ENCODE results near the gene ABCG4. TPM values are rescaled to one million over a fixed set of nuclear protein-coding genes. Genes with fewer than 3 reads are reported as not detected.

Gene ABCG4
- total and polyA plus RNA-seq, 9 of the 15 experiments (the other 6 are each of a cell fraction or from before 2014, with no cell fraction given) = 0.03 to 0.11 (median 0.07) TPM; not detected in 4

GRCh38 chr11:119112314-119113020 is 36.4 kb upstream of the ABCG4 start:
- no peak overlapping the region for H2AFZ ChIP-seq (ENCODE audit: low read depth, low read length)
- in situ Hi-C loops (cut with MboI) = no loop called here
- H3K9me3 ChIP-seq (replicated peaks; ENCODE audit: control insufficient read depth, insufficient read depth, low read depth, low read length) = no peaks in the 10 kb centered on the region
- no TSS peak for BruUV-seq (replicated peaks)
- ChIA-PET POLR2A (interaction anchor here (1.0 to 2.6 kb wide), 5 partner anchors 10 to 113 kb away, joined by 3 to 8 read pairs (median 3); no protein-coding TSS in a partner anchor), CTCF (ENCODE audit: low intra/inter-chr PET ratio) (interaction anchor here (0.5 kb wide), 1 partner anchor 17 kb away, joined by 5 read pairs; a partner anchor contains a TSS)
- H3K4me1 ChIP-seq (replicated peaks in 1 of 2; ENCODE audit: control insufficient read depth in 2 of 2, insufficient read depth in 2 of 2, low read length in 2 of 2) = peaks cover 20 to 21% of the 10 kb centered on the region in 2 experiments
- FAIRE-seq (no peak), ATAC-seq (no peak), DNase-seq (ENCODE audit: extremely low read depth in 1 of 4, low spot score in 3 of 4) (no peak)
- no peaks in the 10 kb centered on the region for H3K9me1 ChIP-seq (ENCODE audit: control insufficient read depth, insufficient read depth, low read length)
- TF ChIP-seq POLR2G (IDR thresholded peaks at IDR 0.05; ENCODE audit: low read depth, low read length) = 0 out of 2 replicates have a peak, but pooled peaks have one; percentile 27
- TF ChIP-seq XRCC5 (IDR thresholded peaks at IDR 0.05; ENCODE audit: low read depth, low read length) = no peak
- TF ChIP-seq SMAD4 (CRISPR knock-in tag; conservative IDR thresholded peaks at IDR 0.05) = no peak
- peak; percentile 55; the same call in 1 of the 2 replicates for TF ChIP-seq RBFOX2 (IDR thresholded peaks at IDR 0.05; ENCODE audit: low read depth, low read length)
- TF ChIP-seq ZBTB49 (CRISPR knock-in tag; IDR thresholded peaks at IDR 0.05; ENCODE audit: borderline replicate concordance) = no peak
- no peak for TF ChIP-seq TCF7 (IDR thresholded peaks at IDR 0.05; ENCODE audit: borderline replicate concordance)
- no peak for TF ChIP-seq TEAD1 (CRISPR knock-in tag; IDR thresholded peaks at IDR 0.05)
- TF ChIP-seq CBX1 (IDR thresholded peaks at IDR 0.05; ENCODE audit: low read depth) = no peak
- no peak overlapping the region for H3K4me2 ChIP-seq (ENCODE audit: insufficient read depth, low read length)
- no peak overlapping the region for H3K4me3 ChIP-seq
- peaks cover 18% of the 10 kb centered on the region for H4K20me1 ChIP-seq (replicated peaks; ENCODE audit: control insufficient read depth, insufficient read depth, low read length)
- peaks cover 31% of the 10 kb centered on the region for H3K79me2 ChIP-seq (ENCODE audit: control insufficient read depth, insufficient read depth, low read length)
- H3K9ac ChIP-seq (ENCODE audit: insufficient read depth in 1 of 2, low read depth in 2 of 2, low read length in 2 of 2) = no peak overlapping the region
- 96% methylated on average over 9 of the region's 12 CpGs for WGBS (ENCODE audit: insufficient coverage, low coverage, missing lambda C conversion rate)
- intact Hi-C loops (cut with micrococcal nuclease) = no loop called here
- H3K36me3 ChIP-seq (ENCODE audit: control insufficient read depth, insufficient read depth, low read length) = peaks cover 85% of the 10 kb centered on the region
- no peak overlapping the region for H3K27ac ChIP-seq (ENCODE audit: extremely low read depth, low read depth, low read length)
- H3K27me3 ChIP-seq (ENCODE audit: control insufficient read depth in 2 of 2, insufficient read depth in 2 of 2, low read length in 2 of 2) = no peaks in the 10 kb centered on the region
